Measurements from ENCODE around the gene RARRES1. TPM values are rescaled to one million over a fixed set of nuclear protein-coding genes. Genes with fewer than 3 reads are reported as not detected.

Gene RARRES1
- total RNA-seq, 3 donors from 2014 or later: 3.5 to 568 (median 403) TPM

GRCh38 chr3:158745551-158745950 lies 13.3 kb upstream of the RARRES1 start:
- H3K9me3 ChIP-seq: no peaks in the 10 kb centered on the region
- no peak for DNase-seq (ENCODE audit: low spot score in 2 of 2)
- no peaks in the 10 kb centered on the region for H3K36me3 ChIP-seq
- TF ChIP-seq CTCF (IDR thresholded peaks at IDR 0.05) (no peak), POLR2A (IDR thresholded peaks at IDR 0.05) (no peak), POLR2AphosphoS5 (IDR thresholded peaks at IDR 0.05) (no peak)
- H3K27me3 ChIP-seq: no peaks in the 10 kb centered on the region
- no peak overlapping the region for H3K4me3 ChIP-seq
- intact Hi-C loops (cut with DNase I; ENCODE audit: low total_unique reads): no loop called here
- peak overlapping the region; percentile 8 to 81 for H3K27ac ChIP-seq
- H3K4me1 ChIP-seq: peaks cover 3 to 6% of the 10 kb centered on the region in 2 donors

GRCh38 chr3:158744567-158745288 lies 12.5 kb upstream of the RARRES1 start:
- Histone ChIP-seq H3K4me1 (peaks cover 3 to 6% of the 10 kb centered on the region in 2 donors), H3K36me3 (no peaks in the 10 kb centered on the region), H3K27ac (peak overlapping the region; percentile 31 to 81), H3K27me3 (no peaks in the 10 kb centered on the region), H3K4me3 (no peak overlapping the region), H3K9me3 (no peaks in the 10 kb centered on the region)
- no peak for DNase-seq (ENCODE audit: low spot score in 2 of 2)
- TF ChIP-seq CTCF (IDR thresholded peaks at IDR 0.05) (no peak), POLR2AphosphoS5 (IDR thresholded peaks at IDR 0.05) (no peak), POLR2A (IDR thresholded peaks at IDR 0.05) (no peak)
- intact Hi-C loops (cut with DNase I; ENCODE audit: low total_unique reads): no loop called here

GRCh38 chr3:158743664-158744566 lies 11.7 kb upstream of the RARRES1 start:
- H3K4me3 ChIP-seq: no peak overlapping the region
- no peaks in the 10 kb centered on the region for H3K9me3 ChIP-seq
- H3K4me1 ChIP-seq: peaks cover 3 to 6% of the 10 kb centered on the region in 2 donors
- peak overlapping the region; percentile 31 to 55 for H3K27ac ChIP-seq
- intact Hi-C loops (cut with DNase I; ENCODE audit: low total_unique reads): no loop called here
- H3K27me3 ChIP-seq: no peaks in the 10 kb centered on the region
- no peaks in the 10 kb centered on the region for H3K36me3 ChIP-seq
- TF ChIP-seq POLR2A (IDR thresholded peaks at IDR 0.05): no peak
- no peak for TF ChIP-seq CTCF (IDR thresholded peaks at IDR 0.05)
- no peak for TF ChIP-seq POLR2AphosphoS5 (IDR thresholded peaks at IDR 0.05)
- no peak for DNase-seq (ENCODE audit: low spot score in 2 of 2)

- peak overlapping the region; percentile 41 to 57 for H3K27ac ChIP-seq
- H3K4me3 ChIP-seq: no peak overlapping the region
- H3K36me3 ChIP-seq: no peaks in the 10 kb centered on the region
- peaks cover 3 to 6% of the 10 kb centered on the region in 2 donors for H3K4me1 ChIP-seq
- DNase-seq (ENCODE audit: low spot score in 2 of 2): no peak
- TF ChIP-seq POLR2A (IDR thresholded peaks at IDR 0.05): no peak
- no peak for TF ChIP-seq POLR2AphosphoS5 (IDR thresholded peaks at IDR 0.05)
- no peak for TF ChIP-seq CTCF (IDR thresholded peaks at IDR 0.05)
- H3K9me3 ChIP-seq: no peaks in the 10 kb centered on the region
- H3K27me3 ChIP-seq: no peaks in the 10 kb centered on the region
- intact Hi-C loops (cut with DNase I; ENCODE audit: low total_unique reads): no loop called here
These were observed 10.8 kb upstream of the RARRES1 start for GRCh38 chr3:158742871-158743663.

Measured in breast epithelium (tissue), 4 donors.